Ishikawa (cell line): ENCODE data around the gene PARD3B.

Source experiments
- CEBPB ChIP-seq: IDR thresholded peaks from 2 replicates; pipeline ENCODE4 v1.6.1; 2012
- CREB1 ChIP-seq: IDR thresholded peaks from 2 replicates; pipeline ENCODE4 v1.6.1; 2012; ENCODE audit warnings: low read depth
- EP300 ChIP-seq: IDR thresholded peaks from 2 replicates; pipeline ENCODE4 v1.6.1; 2012; ENCODE audit warnings: borderline replicate concordance
- FOXM1 ChIP-seq: IDR thresholded peaks from 2 replicates; pipeline ENCODE4 v1.6.1; 2012; ENCODE audit warnings: low read depth, borderline replicate concordance
- MAX ChIP-seq: IDR thresholded peaks from 2 replicates; pipeline ENCODE4 v1.6.1; 2012
- NFIC ChIP-seq: IDR thresholded peaks from 2 replicates; pipeline ENCODE4 v1.6.1; 2012
- RAD21 ChIP-seq: IDR thresholded peaks from 2 replicates; pipeline ENCODE4 v1.6.1; 2012; ENCODE audit warnings: low read depth

DNA sequence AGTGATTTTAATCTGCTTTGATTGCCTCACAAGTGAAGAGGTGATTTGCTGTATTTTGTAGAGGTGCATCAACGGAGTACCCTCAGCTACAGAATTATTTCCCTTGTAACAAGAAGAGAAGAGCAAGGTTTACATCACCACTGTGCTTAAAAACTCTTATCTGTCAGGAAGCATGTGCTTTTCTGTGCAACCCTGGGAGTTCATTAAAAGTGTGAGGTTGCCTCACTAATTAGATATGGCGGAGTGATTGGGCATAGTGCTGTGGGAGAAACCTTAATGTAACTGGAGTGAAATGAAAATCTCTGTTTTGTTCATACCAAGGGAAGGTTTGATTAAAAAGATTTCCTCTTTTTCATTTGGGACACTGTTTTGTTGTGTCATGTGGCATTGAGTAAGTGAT, 544.7 kb downstream of the PARD3B start:
- TF ChIP-seq RAD21 (no peak), CEBPB (no peak), EP300 (no peak), CREB1 (no peak), MAX (no peak), FOXM1 (no peak), NFIC (no peak)
